ENCODE data around the gene MRPL17. TPM values are rescaled to one million over a fixed set of nuclear protein-coding genes. Genes with fewer than 3 reads are reported as not detected.

Gene MRPL17
- total RNA-seq = 56.8 and 60.4 TPM in 2 replicates

DNA sequence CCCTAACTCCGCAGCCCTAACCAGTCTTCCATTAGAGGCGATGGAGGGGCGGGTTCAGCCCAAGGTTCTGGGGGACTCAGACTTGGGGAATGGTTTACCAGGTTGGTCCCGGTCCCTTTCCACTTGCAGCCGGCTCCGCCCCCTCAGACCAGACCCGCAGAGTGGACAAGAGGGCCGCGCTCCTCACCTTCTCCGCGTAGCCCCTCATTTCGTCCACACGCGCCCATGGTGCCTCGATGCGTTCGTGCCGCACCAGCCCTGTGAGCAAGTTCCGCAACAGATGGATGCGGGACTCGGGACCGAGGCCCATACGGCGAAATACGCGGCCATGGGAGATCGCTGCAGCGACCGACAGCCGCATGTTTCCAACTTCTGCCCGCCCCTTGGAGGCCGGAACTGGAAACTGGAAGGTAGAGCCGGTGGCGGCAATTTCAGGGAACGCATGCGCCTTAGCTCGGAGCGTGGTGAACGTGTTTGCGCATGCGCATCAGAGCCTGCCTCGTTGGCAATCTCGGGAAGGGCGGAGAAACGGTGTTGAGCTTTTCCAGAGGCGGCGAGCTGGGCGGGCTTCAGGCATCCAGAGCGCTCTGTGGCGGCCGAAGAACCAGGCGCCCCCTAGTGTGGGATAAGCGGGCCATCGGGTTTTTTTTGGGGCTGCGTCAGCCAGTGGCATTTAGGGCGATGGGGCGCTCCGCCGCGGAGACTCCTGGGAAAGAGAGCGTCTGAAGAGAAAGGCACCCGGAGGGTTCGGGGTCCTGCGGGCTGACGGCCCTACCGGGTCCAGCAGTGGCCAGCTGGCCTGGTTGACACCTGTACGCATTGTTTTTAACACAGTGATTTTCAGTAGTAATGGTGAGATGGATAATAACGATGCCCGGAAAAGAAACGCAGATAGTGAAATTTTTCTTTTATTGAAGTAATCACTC is at the start of gene MRPL17:
TSS of gene MRPL17 (minus strand) at position 405 of the 926 bp plus-strand sequence. CDS start at position 361, 44 bp downstream.

DNA sequence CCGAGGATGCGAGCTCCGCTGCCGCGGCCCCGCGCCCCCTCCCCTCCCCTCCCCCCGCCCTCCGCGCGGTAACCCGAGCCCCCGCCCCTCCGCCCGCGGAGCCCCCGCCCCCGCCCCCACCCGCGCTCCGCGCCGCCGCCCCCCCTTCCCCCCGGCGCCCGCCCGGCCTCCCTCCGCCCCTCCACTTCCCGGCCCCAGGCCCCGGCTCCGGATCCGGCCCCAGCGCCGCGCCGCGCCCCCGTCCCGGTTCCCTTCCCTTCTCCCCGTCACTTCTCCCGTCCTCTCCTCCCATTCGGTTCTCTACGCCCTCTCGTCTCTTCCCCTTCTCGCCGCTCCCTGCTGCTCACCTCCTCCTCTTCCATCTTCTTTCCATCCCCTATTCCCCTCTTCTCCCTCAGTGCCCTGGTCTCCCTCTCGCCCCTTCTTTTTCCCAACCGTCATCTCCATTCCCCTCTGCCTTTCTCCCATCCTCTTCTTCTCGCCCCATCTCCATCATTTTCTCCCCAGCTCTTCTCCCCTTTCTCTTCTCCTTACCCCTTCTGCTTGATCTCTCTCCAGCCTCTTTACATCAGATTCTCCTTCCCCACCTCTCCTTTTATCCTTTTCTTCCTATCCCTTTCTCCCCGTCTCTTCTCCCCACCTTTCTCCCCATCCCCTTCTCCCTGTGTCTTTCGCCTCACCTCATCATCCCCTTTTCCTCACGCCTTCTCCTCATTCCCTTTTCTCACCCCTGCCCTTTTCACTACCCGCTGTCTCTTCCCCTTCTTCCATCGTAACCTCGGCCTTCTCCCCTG is 27.2 kb downstream of the MRPL17 start, which contains the start of gene DCHS1:
TSS of gene DCHS1 (minus strand) at position 20 of the 794 bp plus-strand sequence. CDS start 14,196 bp downstream, outside the sequence.

Other genes starting within 250 kb of the MRPL17 start
- gene HPX, start 242.4 kb downstream of the MRPL17 start, total RNA-seq = 0.33 and 0.67 TPM in 2 replicates
- 16.7 and 19.9 TPM in 2 replicates for gene TRIM3, start 209.4 kb downstream of the MRPL17 start, total RNA-seq
- gene ARFIP2, start 202.0 kb downstream of the MRPL17 start, total RNA-seq = 57.9 and 65.0 TPM in 2 replicates
- gene TIMM10B, start 201.8 kb downstream of the MRPL17 start, total RNA-seq = 25.5 and 30.2 TPM in 2 replicates
- 3.3 and 4.5 TPM in 2 replicates for gene DNHD1, start 186.1 kb downstream of the MRPL17 start, total RNA-seq
- gene RRP8, start 79.7 kb downstream of the MRPL17 start, total RNA-seq = 11.1 and 18.5 TPM in 2 replicates
- gene ILK, start 79.6 kb downstream of the MRPL17 start, total RNA-seq = 140 and 155 TPM in 2 replicates
- 20.3 and 26.8 TPM in 2 replicates for gene TAF10, start 71.1 kb downstream of the MRPL17 start, total RNA-seq
- gene TPP1, start 63.9 kb downstream of the MRPL17 start, total RNA-seq = 118 and 183 TPM in 2 replicates
- gene DCHS1, start 27.5 kb downstream of the MRPL17 start, total RNA-seq = 58.5 and 108 TPM in 2 replicates
- gene OR2AG2, start 88.6 kb upstream of the MRPL17 start, total RNA-seq = 0.29 and 0.33 TPM in 2 replicates
- under 0.01 TPM in 1 of 2 replicates, not detected in the other for gene OR2AG1, start 99.7 kb upstream of the MRPL17 start, total RNA-seq
- gene OR6A2, start 116.3 kb upstream of the MRPL17 start, total RNA-seq = 0.33 and 0.38 TPM in 2 replicates
- gene OR10A5, start 162.3 kb upstream of the MRPL17 start, total RNA-seq = not detected in 2 replicates
- gene OR10A2, start 179.7 kb upstream of the MRPL17 start, total RNA-seq = not detected in 2 replicates
- not detected in 2 replicates for gene OR10A4, start 193.3 kb upstream of the MRPL17 start, total RNA-seq
- gene OR2D2, start 209.2 kb upstream of the MRPL17 start, total RNA-seq = 0.48 TPM in 1 of 2 replicates, not detected in the other
- gene OR2D3, start 237.7 kb upstream of the MRPL17 start, total RNA-seq = not detected in 2 replicates
- gene ZNF215, start 243.1 kb upstream of the MRPL17 start, total RNA-seq = 2.3 and 4.1 TPM in 2 replicates